SK-N-SH (cell line): ENCODE results near the gene KCNAB1. TPM values are rescaled to one million over a fixed set of nuclear protein-coding genes. Genes with fewer than 3 reads are reported as not detected.

Experiments
- CTCF ChIA-PET: fragments of 300-600, 350-600 bp; formaldehyde crosslinking; extraction: SDS; loops from one replicate; lab custom pipeline; 2021; lab: Yijun Ruan, JAX
- POLR2A ChIA-PET: fragments of 350-600 bp; sonication (Branson Sonifier 250); formaldehyde crosslinking; extraction: SDS; loops from one replicate; lab custom pipeline; 2020; ENCODE audit warnings: antibody characterized with exemption, inconsistent platforms; lab: Yijun Ruan, JAX
- DNase-seq: peaks from one replicate; pipeline ENCODE4 v3.0.0; 2012
- H2AFZ ChIP-seq: fragments of 200-600 bp; sonication (generic); 2 replicates; pipeline ENCODE4 v1.8.1; 2016; ENCODE audit warnings: antibody characterized with exemption, mild to moderate bottlenecking, low read depth
- H3F3A ChIP-seq: fragments of 200-600 bp; sonication (generic); replicated peaks from 2 replicates; pipeline ENCODE3; 2016; ENCODE audit warnings: antibody characterized with exemption, mild to moderate bottlenecking; ENCODE audit not compliant: insufficient read depth
- H3K27ac ChIP-seq, 2 experiments: fragments of 200-500 bp in 1 of 2; fragments of 200-600 bp in 1 of 2; sonication (Bioruptor generic) in 1 of 2; sonication (generic), shearing (Covaris generic) in 1 of 2; 2 replicates each; pipeline versions ENCODE4 v1.5.1 to v1.6.1; 2014 to 2016; ENCODE audit warnings: low read depth in 2 of 2, inconsistent platforms in 1 of 2, low read length in 1 of 2, mild to moderate bottlenecking in 1 of 2, mixed read lengths in 1 of 2
- H3K27me3 ChIP-seq: fragments of 200-600 bp; sonication (generic), shearing (Covaris generic); 2 replicates; pipeline ENCODE4 v1.6.1; 2016; ENCODE audit warnings: mixed run types; ENCODE audit not compliant: insufficient read depth
- H3K36me3 ChIP-seq, 2 experiments: fragments of 200-500 bp in 1 of 2; fragments of 200-600 bp in 1 of 2; sonication (Bioruptor generic) in 1 of 2; sonication (generic) in 1 of 2; replicated peaks in 1 of 2; 2 replicates each; pipeline versions ENCODE3 to v1.5.1; 2014 to 2016; ENCODE audit warnings: low read length in 1 of 2, mild to moderate bottlenecking in 1 of 2; ENCODE audit not compliant: insufficient read depth in 2 of 2, control insufficient read depth in 1 of 2
- H3K4me1 ChIP-seq, 2 experiments: fragments of 200-500 bp in 1 of 2; fragments of 200-600 bp in 1 of 2; sonication (Bioruptor generic) in 1 of 2; sonication (generic), shearing (Covaris generic) in 1 of 2; 2 replicates each; pipeline versions ENCODE4 v1.5.1 to v1.6.1; 2014 to 2016; ENCODE audit warnings: low read depth in 1 of 2, low read length in 1 of 2, mixed run types in 1 of 2; ENCODE audit not compliant: insufficient read depth in 2 of 2, control insufficient read depth in 1 of 2
- H3K4me2 ChIP-seq: fragments of 200-600 bp; sonication (generic), shearing (Covaris generic); 2 replicates; pipeline ENCODE4 v1.6.1; 2017; ENCODE audit warnings: mixed run types
- H3K4me3 ChIP-seq, 2 experiments: fragments of 200-500 bp in 1 of 2; fragments of 200-600 bp in 1 of 2; sonication (Bioruptor generic) in 1 of 2; sonication (generic), shearing (Covaris generic) in 1 of 2; 2 replicates each; pipeline versions ENCODE4 v1.5.1 to v1.8.1; 2014 to 2016; ENCODE audit warnings: low read depth in 2 of 2, inconsistent platforms in 1 of 2, low read length in 1 of 2, mild to moderate bottlenecking in 1 of 2, mixed read lengths in 1 of 2, moderate library complexity in 1 of 2
- H3K79me2 ChIP-seq: fragments of 200-600 bp; sonication (generic); 2 replicates; pipeline ENCODE4 v1.8.1; 2017; ENCODE audit warnings: mild to moderate bottlenecking; ENCODE audit not compliant: insufficient read depth
- H3K9ac ChIP-seq: fragments of 200-600 bp; sonication (generic); 2 replicates; pipeline ENCODE4 v1.6.1; 2017; ENCODE audit warnings: mixed run types
- H3K9me2 ChIP-seq: fragments of 200-600 bp; sonication (generic); 2 replicates; pipeline ENCODE4 v1.6.1; 2017; ENCODE audit warnings: mixed run types
- H3K9me3 ChIP-seq: fragments of 200-600 bp; sonication (generic); 2 replicates; pipeline ENCODE4 v1.6.1; 2017; ENCODE audit warnings: mixed run types, mild to moderate bottlenecking, moderate library complexity
- H4K20me1 ChIP-seq: fragments of 200-600 bp; sonication (generic); 2 replicates; pipeline ENCODE4 v1.6.1; 2017; ENCODE audit warnings: mild to moderate bottlenecking, mixed run types; ENCODE audit not compliant: insufficient read depth
- FOSL2 ChIP-seq: IDR thresholded peaks from 2 replicates; pipeline ENCODE4 v1.4.0; 2012; ENCODE audit warnings: low read depth, mild to moderate bottlenecking, moderate library complexity, borderline replicate concordance
- JUND ChIP-seq: IDR thresholded peaks from 2 replicates; pipeline ENCODE4 v1.4.0; 2012
- MXI1 ChIP-seq: IDR thresholded peaks from 2 replicates; pipeline ENCODE4 v1.6.1; 2012; ENCODE audit warnings: mild to moderate bottlenecking, low read depth, low read length, improper control_type of control experiment
- RAD21 ChIP-seq: IDR thresholded peaks from 2 replicates; pipeline ENCODE4 v1.6.1; 2012; ENCODE audit warnings: mild to moderate bottlenecking, low read length
- SMC3 ChIP-seq: IDR thresholded peaks from 2 replicates; pipeline ENCODE4 v1.6.1; 2012; ENCODE audit warnings: low read depth, low read length, improper control_type of control experiment
- TCF12 ChIP-seq: IDR thresholded peaks from 2 replicates; pipeline ENCODE4 v1.4.0; 2012
- YY1 ChIP-seq: IDR thresholded peaks from 2 replicates; pipeline ENCODE4 v1.4.0; 2012; ENCODE audit warnings: low read depth, mild to moderate bottlenecking
- WGBS: methylation state at CpG from one replicate; pipeline ENCODE4 v1.1.6; 2017; ENCODE audit warnings: low lambda C conversion rate; 5-methylcytosine and 5-hydroxymethylcytosine counted together
- polyA plus RNA-seq, 3 experiments: library from polyadenylated mRNA; depleted of rRNA; stranded (reverse); fragments of >200 nt; gene quantifications; 2 replicates each; pipeline ENCODE4 v1.2.3, GENCODE V29; 2012
- TF ChIP-seq, protein P1 (sequence below): fragments of 200-600 bp; sonication (generic); IDR thresholded peaks from 2 replicates; pipeline ENCODE4 v1.6.1; 2017; ENCODE audit warnings: antibody characterized with exemption, mild to moderate bottlenecking, moderate library complexity

KCNAB1 gene
- polyA plus RNA-seq, 1 of the 3 experiments (the other 2 are of a cell fraction), result 82.1 TPM

- CTCF ChIA-PET, result interaction anchor here (1.1 to 17.0 kb wide), 10 partner anchors 10 to 364 kb away, joined by 3 to 376 read pairs (median 4); no protein-coding TSS in a partner anchor
- no peak for DNase-seq
- H3K4me1 ChIP-seq, result peaks cover 5 to 7% of the 10 kb centered on the region in 2 experiments; a peak in 3 of 4 replicates
- H3K36me3 ChIP-seq, result peaks cover 0 to 48% of the 10 kb centered on the region in 2 experiments
- no peaks in the 10 kb centered on the region for H4K20me1 ChIP-seq
- TF ChIP-seq YY1, result no peak
- peak; percentile 54 for TF ChIP-seq JUND
- peak; percentile 68; the same call in 1 of the 2 replicates for TF ChIP-seq FOSL2
- peak; percentile 17; the same call in 1 of the 2 replicates for TF ChIP-seq TCF12
- POLR2A ChIA-PET, result no interaction called here
- no peaks in the 10 kb centered on the region; the same call in 1 of the 2 replicates for H3K9me3 ChIP-seq
- no peak overlapping the region for H2AFZ ChIP-seq
- peaks cover 47% of the 10 kb centered on the region for H3F3A ChIP-seq
- H3K27ac ChIP-seq, result peak overlapping the region in 1 of 2 experiments; percentile 49; a peak in 2 of 4 replicates
- no peaks in the 10 kb centered on the region for H3K9me2 ChIP-seq
- H3K4me3 ChIP-seq, result no peak overlapping the region
- no peaks in the 10 kb centered on the region for H3K27me3 ChIP-seq
- H3K79me2 ChIP-seq, result peaks cover 18% of the 10 kb centered on the region
- no peak overlapping the region for H3K9ac ChIP-seq
- no peak overlapping the region for H3K4me2 ChIP-seq
Measured at GRCh38 chr3:156507285-156507684, 386.9 kb downstream of the KCNAB1 start.

DNA sequence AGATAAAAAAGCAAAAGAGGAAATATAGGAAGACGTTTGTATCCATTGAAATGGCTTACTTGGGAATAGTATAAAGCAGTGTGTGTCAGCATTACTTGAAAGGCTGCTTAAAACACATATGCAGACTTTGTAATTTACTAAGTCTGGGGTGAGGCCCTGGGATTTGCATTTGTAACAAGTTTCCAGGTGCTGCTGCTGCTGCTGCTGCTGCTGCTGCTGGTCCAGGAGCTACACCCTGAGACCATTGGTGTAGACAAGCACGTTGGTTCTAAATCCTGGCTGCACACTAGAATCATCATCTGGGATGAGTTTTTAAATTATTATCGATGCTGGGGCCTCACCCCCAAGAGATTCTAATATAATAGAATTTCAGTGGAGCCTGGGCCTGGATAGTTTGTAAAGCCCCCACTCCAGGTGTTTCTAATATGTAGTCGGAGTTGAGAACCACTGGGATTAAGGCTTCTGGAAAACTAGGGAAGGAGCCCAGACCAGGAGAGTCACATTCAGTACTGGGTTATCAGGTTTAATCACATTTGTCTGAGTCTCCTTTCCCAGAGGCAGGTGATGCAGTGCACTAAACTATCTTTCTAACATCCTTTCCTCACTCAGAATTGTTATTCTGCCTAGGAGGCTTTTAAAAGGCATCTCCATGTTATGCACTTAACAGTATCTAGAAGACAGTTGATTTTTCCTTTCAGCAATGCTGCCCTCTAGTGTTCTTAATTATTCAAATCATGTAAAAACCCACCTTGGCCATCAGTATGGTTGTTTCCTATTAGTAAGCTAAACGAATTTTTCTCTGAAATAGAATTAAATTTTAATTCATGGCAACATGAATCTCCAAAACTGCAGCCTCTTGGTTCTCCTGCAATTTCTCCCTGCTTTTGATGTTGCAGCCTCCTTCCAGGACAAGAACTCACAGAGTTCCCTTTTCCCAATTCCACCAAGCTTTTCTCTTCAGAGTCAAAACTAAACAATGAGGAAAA is 389.1 kb downstream of the KCNAB1 start:
- H3K79me2 ChIP-seq, result peaks cover 14% of the 10 kb centered on the region
- peak; percentile 63 for DNase-seq
- H3K27ac ChIP-seq, result peak overlapping the region in 1 of 2 experiments; percentile 66; a peak in 2 of 4 replicates
- H4K20me1 ChIP-seq, result no peaks in the 10 kb centered on the region
- H3K9ac ChIP-seq, result no peak overlapping the region
- H3K4me3 ChIP-seq, result no peak overlapping the region; a peak in 1 of 4 replicates
- peaks cover 5 to 40% of the 10 kb centered on the region in 2 experiments for H3K36me3 ChIP-seq
- H3F3A ChIP-seq, result peaks cover 33% of the 10 kb centered on the region
- peaks cover 5 to 9% of the 10 kb centered on the region in 2 experiments; a peak in 3 of 4 replicates for H3K4me1 ChIP-seq
- WGBS, result 58% methylated on average over 5 of the region's 5 CpGs
- H3K9me3 ChIP-seq, result no peaks in the 10 kb centered on the region; the same call in 1 of the 2 replicates
- no peaks in the 10 kb centered on the region for H3K9me2 ChIP-seq
- ChIA-PET CTCF (interaction anchor here (0.6 to 17.0 kb wide), 69 partner anchors 10 to 628 kb away, joined by 3 to 376 read pairs (median 4); partner anchors contain the start of gene SSR3), POLR2A (no interaction called here)
- no peak overlapping the region for H2AFZ ChIP-seq
- H3K4me2 ChIP-seq, result no peak overlapping the region
- no peaks in the 10 kb centered on the region for H3K27me3 ChIP-seq
- TF ChIP-seq SMC3, result peak; percentile 84
- TF ChIP-seq MXI1, result no peak
- TF ChIP-seq RAD21, result peak; percentile 85
- TF ChIP-seq, protein P1, sequence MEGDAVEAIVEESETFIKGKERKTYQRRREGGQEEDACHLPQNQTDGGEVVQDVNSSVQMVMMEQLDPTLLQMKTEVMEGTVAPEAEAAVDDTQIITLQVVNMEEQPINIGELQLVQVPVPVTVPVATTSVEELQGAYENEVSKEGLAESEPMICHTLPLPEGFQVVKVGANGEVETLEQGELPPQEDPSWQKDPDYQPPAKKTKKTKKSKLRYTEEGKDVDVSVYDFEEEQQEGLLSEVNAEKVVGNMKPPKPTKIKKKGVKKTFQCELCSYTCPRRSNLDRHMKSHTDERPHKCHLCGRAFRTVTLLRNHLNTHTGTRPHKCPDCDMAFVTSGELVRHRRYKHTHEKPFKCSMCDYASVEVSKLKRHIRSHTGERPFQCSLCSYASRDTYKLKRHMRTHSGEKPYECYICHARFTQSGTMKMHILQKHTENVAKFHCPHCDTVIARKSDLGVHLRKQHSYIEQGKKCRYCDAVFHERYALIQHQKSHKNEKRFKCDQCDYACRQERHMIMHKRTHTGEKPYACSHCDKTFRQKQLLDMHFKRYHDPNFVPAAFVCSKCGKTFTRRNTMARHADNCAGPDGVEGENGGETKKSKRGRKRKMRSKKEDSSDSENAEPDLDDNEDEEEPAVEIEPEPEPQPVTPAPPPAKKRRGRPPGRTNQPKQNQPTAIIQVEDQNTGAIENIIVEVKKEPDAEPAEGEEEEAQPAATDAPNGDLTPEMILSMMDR, result peak; percentile 74
